GM21825 (cell line): ENCODE data around the gene ENTPD1.
"Not testable (repeated sequence)": the region's sequence is repeated elsewhere in the genome, so short reads cannot be mapped to it uniquely, and the experiment has no call there.

Experiments used
- ATAC-seq: cut with Tn5 transposase; IDR thresholded peaks from one replicate; pipeline ENCODE4 v1.9.1; 2021; ENCODE audit warnings: mild to moderate bottlenecking, moderate library complexity; ENCODE audit not compliant: unreplicated experiment

The ENTPD1 gene

GRCh38 chr10:95756809-95757684, 1.1 kb downstream of the ENTPD1 start:
- ATAC-seq, result no peak

GRCh38 chr10:95758351-95759025, 2.5 kb downstream of the ENTPD1 start:
- peak; percentile 44 for ATAC-seq

GRCh38 chr10:95759233-95759826, 3.4 kb downstream of the ENTPD1 start:
- ATAC-seq, result no peak

GRCh38 chr10:95761939-95762492, 6.1 kb downstream of the ENTPD1 start:
- no peak for ATAC-seq

- ATAC-seq, result peak; percentile 77
Observed at GRCh38 chr10:95767884-95768556, 12.1 kb downstream of the ENTPD1 start.

- ATAC-seq, result no peak
Observed at GRCh38 chr10:95770084-95770720, 14.2 kb downstream of the ENTPD1 start.

GRCh38 chr10:95773454-95773853, 17.5 kb downstream of the ENTPD1 start:
- ATAC-seq, result not testable (repeated sequence)

GRCh38 chr10:95777638-95778037, 21.7 kb downstream of the ENTPD1 start:
- ATAC-seq, result not testable (repeated sequence)

GRCh38 chr10:95782318-95782717, 26.4 kb downstream of the ENTPD1 start:
- no peak for ATAC-seq

- ATAC-seq, result peak; percentile 42
Observed at GRCh38 chr10:95783741-95784140, 27.8 kb downstream of the ENTPD1 start.

GRCh38 chr10:95784279-95784913, 28.4 kb downstream of the ENTPD1 start:
- ATAC-seq, result peak; percentile 15

- no peak for ATAC-seq
Observed at GRCh38 chr10:95785317-95785716, 29.4 kb downstream of the ENTPD1 start.

GRCh38 chr10:95785942-95786669, 30.1 kb downstream of the ENTPD1 start:
- no peak for ATAC-seq

- ATAC-seq, result no peak
Observed at GRCh38 chr10:95787447-95787846, 31.5 kb downstream of the ENTPD1 start.

GRCh38 chr10:95788830-95789229, 32.9 kb downstream of the ENTPD1 start:
- no peak for ATAC-seq

GRCh38 chr10:95789902-95790301, 33.9 kb downstream of the ENTPD1 start:
- ATAC-seq, result no peak

- ATAC-seq, result peak; percentile 37
Observed at GRCh38 chr10:95790982-95791381, 35.0 kb downstream of the ENTPD1 start.

- ATAC-seq, result no peak
Observed at GRCh38 chr10:95791425-95791979, 35.5 kb downstream of the ENTPD1 start.

GRCh38 chr10:95792211-95792780, 36.3 kb downstream of the ENTPD1 start:
- no peak for ATAC-seq
